NCI-H446 (cell line): ENCODE measurements around the gene NR3C2.

Source experiments
- DNase-seq, 2 experiments: peaks; one replicate each; lab custom pipeline; 2025; lab: John Stamatoyannopoulos, UW

The NR3C2 gene

DNA sequence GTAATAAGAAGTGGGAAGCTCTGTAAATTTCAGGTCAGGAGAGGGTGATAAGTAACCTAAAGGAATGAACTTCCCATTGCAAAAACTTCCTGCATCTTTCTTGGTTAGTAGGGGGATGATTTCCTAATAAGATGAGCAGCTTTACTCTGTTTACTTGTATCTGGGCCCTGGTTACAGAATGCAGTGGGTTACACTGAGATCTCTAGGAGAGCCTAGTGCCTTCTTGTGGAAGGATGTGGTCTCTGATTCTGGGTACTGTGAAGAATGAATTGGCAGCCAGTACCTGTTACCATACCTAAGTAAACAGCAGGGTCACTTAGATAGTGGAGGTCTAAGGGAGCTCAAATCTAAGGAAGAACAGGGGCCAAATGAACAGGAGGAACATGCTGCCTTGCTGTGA lies 389.8 kb downstream of the NR3C2 start:
- DNase-seq = no peak

DNA sequence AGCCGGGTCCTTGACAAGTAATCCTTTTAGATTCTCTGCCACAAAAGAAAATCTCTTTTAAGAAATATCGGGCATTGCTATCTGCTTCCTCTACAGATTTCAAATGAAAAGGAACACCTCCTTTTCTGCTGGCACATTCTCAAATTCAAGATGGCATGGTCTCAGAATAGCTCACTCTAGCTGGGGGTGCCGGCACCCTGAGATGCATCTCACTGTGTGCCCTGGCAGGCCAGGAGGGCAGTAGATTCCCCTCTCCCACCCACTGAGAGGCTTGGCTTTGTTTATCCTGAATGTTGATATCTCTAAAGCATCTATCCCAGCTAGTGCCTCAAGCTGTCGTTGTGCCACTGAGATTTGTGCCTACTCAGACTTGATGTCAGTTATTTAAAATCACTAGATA lies 390.8 kb downstream of the NR3C2 start:
- no peak for DNase-seq

DNA sequence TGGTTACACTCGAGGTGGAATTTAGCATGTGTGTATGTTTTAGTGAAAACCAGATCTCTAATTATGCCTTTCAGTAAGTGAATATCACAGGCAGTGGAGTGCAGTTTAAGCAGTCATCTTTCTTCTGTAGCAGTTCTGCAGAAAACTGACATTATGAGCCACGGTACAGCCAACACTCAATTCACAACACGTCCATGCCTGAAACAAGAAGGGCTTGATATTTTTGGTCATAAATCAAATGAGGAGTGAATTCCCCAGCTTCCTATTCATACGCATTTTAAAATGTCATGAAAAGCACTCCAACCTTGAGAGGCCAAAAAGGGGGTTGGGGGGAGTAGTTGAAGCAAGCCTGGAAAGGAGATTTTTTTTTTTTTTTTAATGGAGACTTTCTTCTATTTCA lies 393.6 kb downstream of the NR3C2 start:
- DNase-seq = no peak

DNA sequence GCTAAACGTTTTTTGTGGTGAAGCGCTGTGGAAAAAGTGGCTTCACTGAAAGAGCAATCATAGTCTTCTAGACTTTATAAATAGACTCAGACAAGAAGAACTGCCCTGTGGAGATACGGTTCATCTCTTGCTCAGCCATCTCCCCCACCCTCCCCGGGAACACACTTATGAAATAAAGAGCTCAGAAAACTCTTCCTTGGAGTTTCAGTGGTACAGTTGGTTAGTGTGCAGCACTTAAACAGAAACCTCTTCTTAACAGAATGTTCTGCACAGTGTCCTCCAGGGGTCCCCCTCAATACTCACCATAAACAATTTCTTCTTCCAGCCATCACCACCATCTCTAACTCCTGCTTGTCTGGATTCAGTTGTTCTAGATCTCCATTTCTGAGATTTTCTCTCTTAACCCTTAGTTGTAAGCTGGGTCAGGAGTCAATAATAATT lies 397.3 kb downstream of the NR3C2 start:
- no peak for DNase-seq

DNA sequence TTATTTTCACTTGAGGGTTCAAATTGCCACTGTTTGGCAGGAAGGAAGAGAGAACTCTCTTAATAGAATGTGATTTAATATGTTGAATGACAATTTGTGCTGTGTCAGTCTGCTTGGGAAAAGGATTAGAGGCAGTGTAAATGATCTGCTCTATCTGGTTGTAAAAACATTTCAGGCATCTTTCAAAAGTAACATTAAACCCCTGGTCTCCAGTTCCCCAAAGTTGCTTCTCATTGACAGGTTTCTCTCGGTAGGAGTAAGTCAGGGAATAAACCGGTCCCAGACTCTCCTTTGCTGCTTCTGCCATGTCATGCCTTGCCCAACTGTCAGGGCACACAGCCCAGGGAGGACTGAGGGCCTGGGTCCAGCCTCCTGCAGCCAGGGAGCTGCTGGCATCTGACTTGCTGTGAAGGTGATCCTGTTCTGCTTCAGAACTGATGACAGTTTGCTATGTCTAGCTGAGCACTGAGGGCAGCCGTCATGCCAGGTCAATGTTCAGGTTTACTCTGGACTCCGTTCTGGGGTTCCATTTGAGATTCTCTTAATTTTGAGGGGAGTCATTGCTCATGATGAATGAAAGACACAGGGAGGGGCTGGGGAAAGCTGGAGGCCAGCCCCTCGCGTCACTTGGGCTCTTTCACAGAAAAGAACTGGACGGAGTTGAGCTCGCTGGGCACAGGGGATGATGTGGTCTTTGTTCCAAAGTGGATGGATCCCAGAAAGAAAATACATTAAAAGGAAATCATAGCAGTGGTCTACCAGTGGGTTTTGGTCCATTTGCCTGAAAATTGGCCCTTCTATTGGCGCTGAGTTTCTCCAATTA lies 397.9 kb downstream of the NR3C2 start:
- DNase-seq = no peak

DNA sequence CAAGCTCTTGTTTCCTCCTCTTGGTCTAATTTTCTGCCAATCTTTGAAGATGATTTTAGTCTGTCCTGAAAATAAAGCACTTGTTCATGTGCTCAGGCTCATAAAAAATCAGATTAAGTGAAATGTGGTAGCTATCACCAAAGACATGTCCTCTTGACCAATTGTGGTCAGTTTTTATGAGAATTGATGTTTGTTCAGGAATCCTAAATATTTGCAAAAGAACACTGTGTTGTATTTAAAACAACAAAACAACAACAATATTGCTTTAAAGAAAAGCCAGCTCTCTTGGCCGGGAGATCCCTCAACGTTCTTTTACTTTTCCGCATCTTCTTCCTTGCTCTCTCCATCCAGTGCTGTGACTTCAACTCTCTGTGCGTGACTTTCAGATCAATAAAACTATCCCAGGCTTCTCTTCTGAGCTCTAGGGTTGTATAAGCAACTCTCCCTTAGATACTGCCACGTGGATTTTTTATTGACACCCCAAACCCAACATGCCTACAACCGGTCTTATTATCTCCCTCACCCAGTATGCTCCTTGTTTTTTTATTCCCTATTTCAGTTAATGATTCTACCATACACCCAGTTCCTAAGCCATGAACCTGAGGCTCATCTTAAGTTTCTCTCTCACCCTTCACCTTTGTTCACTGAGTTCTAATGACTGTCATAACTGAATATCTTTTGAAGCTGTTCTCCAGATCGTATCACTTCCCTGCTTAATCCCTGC lies 400.4 kb downstream of the NR3C2 start:
- DNase-seq = no peak

DNA sequence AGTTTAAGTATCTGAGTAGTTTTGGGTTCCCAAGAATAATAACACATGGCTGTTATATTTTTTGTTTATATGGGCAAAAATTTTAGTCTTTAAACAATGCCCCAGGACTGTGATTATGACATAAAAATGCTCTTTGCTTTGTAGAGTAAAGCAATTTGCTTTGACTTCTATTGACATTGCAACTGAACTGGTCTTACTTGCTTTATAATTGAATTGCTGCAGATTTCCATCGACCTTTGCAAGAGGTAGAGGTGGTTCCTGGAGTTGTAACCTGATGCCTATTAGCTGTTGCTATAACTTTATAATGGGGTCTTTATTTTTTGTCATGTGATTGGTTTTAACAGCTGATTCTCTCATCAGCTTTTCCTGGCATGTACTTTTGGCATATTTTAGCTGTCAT lies 407.4 kb downstream of the NR3C2 start:
- no peak for DNase-seq

DNA sequence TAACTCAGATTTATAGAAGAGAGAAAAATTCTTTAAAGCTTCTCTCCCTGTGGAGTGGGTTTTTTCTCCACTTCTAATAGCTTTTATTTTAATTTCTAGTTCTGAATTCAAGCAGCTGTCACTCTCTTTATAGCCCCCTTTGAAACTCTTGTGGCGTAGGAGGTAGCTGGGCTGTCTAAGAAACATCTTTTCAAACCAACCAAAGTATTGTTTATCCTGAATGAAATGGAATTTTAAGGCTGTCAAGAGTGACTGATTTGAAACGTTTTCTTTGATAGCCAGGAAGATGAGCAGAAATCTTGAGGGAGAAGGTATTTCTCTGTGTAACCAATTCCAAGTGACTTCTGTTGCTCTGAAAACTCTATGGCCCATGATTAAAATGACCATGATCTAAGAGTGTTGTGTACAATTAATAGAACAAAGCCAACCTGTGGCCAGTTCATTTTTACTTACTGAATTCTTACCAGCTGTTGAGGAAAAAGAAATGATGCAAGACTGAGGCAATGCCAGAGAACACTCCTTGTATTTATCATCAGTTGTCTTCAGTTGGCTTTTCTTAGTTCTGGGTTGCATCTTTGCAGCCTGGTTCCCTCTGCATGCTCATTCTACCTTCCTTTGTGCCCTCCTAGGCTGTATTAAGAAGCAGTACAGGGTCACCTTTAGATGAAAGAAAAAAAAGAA lies 411.9 kb downstream of the NR3C2 start:
- no peak for DNase-seq

DNA sequence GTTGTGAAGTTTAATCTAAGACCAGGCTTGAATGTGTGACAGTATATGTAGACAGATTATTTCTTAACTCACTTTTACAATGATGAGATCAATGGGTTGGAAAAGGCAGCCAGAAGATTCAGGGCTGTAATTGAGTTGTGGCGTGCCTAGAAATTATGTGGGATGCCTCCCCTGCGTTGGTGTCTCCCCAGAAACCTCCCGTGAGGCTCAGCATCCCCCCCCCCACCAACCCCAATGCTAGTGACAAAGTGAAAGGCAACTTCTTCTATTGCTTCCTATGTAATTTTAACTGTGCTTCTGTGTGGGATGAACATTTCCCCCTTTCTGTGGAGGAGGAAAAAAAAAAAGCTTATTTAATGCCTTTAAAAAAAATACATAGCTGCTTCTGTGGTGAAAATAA lies 412.4 kb downstream of the NR3C2 start:
- no peak for DNase-seq
